CD4-positive, alpha-beta memory T cell (primary cell): Measurements from ENCODE around the gene RECK. TPM values are rescaled to one million over a fixed set of nuclear protein-coding genes. Genes with fewer than 3 reads are reported as not detected.
"Not testable (repeated sequence)": the region's sequence is repeated elsewhere in the genome, so short reads cannot be mapped to it uniquely, and the experiment has no call there.

Experiments used
- CTCF ChIA-PET: fragments of 350-600 bp; sonication (Branson Sonifier 250); formaldehyde crosslinking; loops from one replicate; lab custom pipeline; 2021; ENCODE audit warnings: inconsistent platforms; ENCODE audit not compliant: partially characterized antibody; lab: Charles Lee
- POLR2A ChIA-PET: fragments of 350-600 bp; sonication (Branson Sonifier 250); formaldehyde crosslinking; loops from one replicate; lab custom pipeline; 2021; ENCODE audit not compliant: partially characterized antibody; lab: Charles Lee
- DNase-seq, 5 donors: peaks; one replicate each; pipeline versions ENCODE4 v3.0.0 to v3.0.0-alpha.2; 2020 to 2022; ENCODE audit warnings: mixed read lengths in 1 of 5
- H3K27ac ChIP-seq: one replicate; pipeline ENCODE4 v1.7.0; 2013; ENCODE audit warnings: low read depth, low read length
- H3K27me3 ChIP-seq: 2 replicates; pipeline ENCODE4 v1.7.0; 2013; ENCODE audit warnings: mild to moderate bottlenecking, low read length, moderate library complexity; ENCODE audit not compliant: insufficient read depth
- H3K36me3 ChIP-seq: 2 replicates; pipeline ENCODE4 v1.7.0; 2013; ENCODE audit warnings: mild to moderate bottlenecking, low read length, moderate library complexity; ENCODE audit not compliant: insufficient read depth
- H3K4me1 ChIP-seq: 2 replicates; pipeline ENCODE4 v1.7.0; 2013; ENCODE audit warnings: mild to moderate bottlenecking, low read length, moderate library complexity; ENCODE audit not compliant: insufficient read depth
- H3K4me3 ChIP-seq, 2 donors: one replicate each; pipeline ENCODE4 v1.7.0; 2013; ENCODE audit warnings: low read length in 2 of 2, mild to moderate bottlenecking in 1 of 2
- H3K9me3 ChIP-seq, 2 donors: one replicate each; pipeline ENCODE4 v1.7.0; 2013; ENCODE audit warnings: low read length in 2 of 2, control low read depth in 1 of 2; ENCODE audit not compliant: control insufficient read depth in 1 of 2
- H3K27ac Mint-ChIP-seq, 7 donors: one replicate each; pipeline ENCODE4 v1.8.0; 2020 to 2021; ENCODE audit warnings: mixed read lengths in 7 of 7, mild to moderate bottlenecking in 6 of 7, inconsistent platforms in 3 of 7, moderate library complexity in 3 of 7
- H3K27me3 Mint-ChIP-seq, 2 donors: one replicate each; pipeline ENCODE4 v1.8.0; 2020 to 2021; ENCODE audit warnings: mixed read lengths in 2 of 2
- H3K36me3 Mint-ChIP-seq, 2 donors: one replicate each; pipeline ENCODE4 v1.8.0; 2020 to 2021; ENCODE audit warnings: mixed read lengths in 2 of 2, inconsistent platforms in 1 of 2, mild to moderate bottlenecking in 1 of 2
- H3K4me1 Mint-ChIP-seq, 4 donors: one replicate each; pipeline ENCODE4 v1.8.0; 2020 to 2021; ENCODE audit warnings: mixed read lengths in 4 of 4, mild to moderate bottlenecking in 1 of 4
- H3K4me3 Mint-ChIP-seq, 8 donors: one replicate each; pipeline ENCODE4 v1.8.0; 2020 to 2021; ENCODE audit warnings: mixed read lengths in 8 of 8, mild to moderate bottlenecking in 7 of 8, moderate library complexity in 6 of 8, inconsistent platforms in 3 of 8
- H3K9me3 Mint-ChIP-seq, 8 donors: one replicate each; pipeline ENCODE4 v1.8.0; 2020 to 2021; ENCODE audit warnings: mixed read lengths in 8 of 8, mild to moderate bottlenecking in 5 of 8, inconsistent platforms in 3 of 8, moderate library complexity in 1 of 8
- intact Hi-C: fragments of 100-400 bp; cut with micrococcal nuclease; formaldehyde crosslinking; loops from one replicate; pipeline ENCODE4 v1.15.1; 2023
- polyA plus RNA-seq, 2 donors: library from polyadenylated mRNA; unstranded; fragments of 300-500 nt; fragmentation: Illumina TruSeq; gene quantifications; one replicate each; pipeline ENCODE4 v1.2.3, GENCODE V29; 2021
- total RNA-seq, 2 experiments: library from RNA; stranded (reverse); gene quantifications; one replicate each; pipeline ENCODE4 v1.2.3, GENCODE V29; 2021

RECK gene, protein sequence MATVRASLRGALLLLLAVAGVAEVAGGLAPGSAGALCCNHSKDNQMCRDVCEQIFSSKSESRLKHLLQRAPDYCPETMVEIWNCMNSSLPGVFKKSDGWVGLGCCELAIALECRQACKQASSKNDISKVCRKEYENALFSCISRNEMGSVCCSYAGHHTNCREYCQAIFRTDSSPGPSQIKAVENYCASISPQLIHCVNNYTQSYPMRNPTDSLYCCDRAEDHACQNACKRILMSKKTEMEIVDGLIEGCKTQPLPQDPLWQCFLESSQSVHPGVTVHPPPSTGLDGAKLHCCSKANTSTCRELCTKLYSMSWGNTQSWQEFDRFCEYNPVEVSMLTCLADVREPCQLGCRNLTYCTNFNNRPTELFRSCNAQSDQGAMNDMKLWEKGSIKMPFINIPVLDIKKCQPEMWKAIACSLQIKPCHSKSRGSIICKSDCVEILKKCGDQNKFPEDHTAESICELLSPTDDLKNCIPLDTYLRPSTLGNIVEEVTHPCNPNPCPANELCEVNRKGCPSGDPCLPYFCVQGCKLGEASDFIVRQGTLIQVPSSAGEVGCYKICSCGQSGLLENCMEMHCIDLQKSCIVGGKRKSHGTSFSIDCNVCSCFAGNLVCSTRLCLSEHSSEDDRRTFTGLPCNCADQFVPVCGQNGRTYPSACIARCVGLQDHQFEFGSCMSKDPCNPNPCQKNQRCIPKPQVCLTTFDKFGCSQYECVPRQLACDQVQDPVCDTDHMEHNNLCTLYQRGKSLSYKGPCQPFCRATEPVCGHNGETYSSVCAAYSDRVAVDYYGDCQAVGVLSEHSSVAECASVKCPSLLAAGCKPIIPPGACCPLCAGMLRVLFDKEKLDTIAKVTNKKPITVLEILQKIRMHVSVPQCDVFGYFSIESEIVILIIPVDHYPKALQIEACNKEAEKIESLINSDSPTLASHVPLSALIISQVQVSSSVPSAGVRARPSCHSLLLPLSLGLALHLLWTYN
- 10 to 100 TPM; 12.1 to 12.8 TPM for total RNA-seq
- 10 to 100 TPM; 15.9 to 26.9 TPM for polyA plus RNA-seq

DNA sequence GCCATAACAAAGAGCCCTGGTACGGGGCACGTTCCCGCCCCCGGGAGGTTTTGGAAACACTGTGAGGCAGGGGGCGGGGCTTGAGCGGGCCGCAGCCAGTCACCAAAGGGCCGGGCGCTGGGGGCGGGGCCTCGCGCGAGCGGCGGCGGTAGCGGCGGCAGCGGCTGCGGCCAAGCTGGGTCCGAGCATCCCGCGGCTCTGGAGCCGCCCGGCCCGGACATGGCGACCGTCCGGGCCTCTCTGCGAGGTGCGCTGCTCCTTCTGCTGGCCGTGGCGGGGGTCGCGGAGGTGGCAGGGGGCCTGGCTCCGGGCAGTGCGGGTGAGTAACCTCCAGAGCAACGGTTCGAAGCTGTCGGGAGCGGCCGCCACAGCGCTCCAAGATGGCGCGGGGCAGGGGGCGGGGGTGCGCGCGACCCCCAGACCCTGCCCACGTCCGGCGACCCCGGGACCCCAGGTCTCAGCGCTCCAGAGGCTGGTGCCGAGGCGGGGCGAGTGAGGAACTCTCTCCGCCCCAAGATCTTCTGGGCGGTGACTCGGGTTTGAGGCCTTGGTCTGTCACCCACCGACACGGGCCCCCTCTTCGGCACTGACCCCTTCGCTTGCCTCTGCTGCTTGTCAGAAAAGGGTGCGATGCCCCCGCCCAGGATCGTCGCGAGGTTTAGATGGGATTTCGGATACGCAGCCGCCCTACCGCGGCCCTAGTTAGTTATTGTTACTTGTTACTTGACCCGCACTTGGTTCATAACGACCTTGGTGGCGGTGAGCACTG, at the start of gene RECK:
Gene RECK (plus strand): TSS at position 134 of the 769 bp plus-strand sequence. CDS start 86 bp downstream, at position 220.
- peak within 1 kb of the TSS; percentile 88 to 99 (median 96) for H3K4me3 Mint-ChIP-seq
- no peaks in the 10 kb centered on the region for H3K9me3 Mint-ChIP-seq
- intact Hi-C loops, result no loop called here
- H3K27ac ChIP-seq, result peak within 1 kb of the TSS; percentile 58
- CTCF ChIA-PET, result interaction anchor here (1.1 to 4.0 kb wide), 4 partner anchors 13 to 67 kb away, joined by 3 to 31 read pairs (median 3); no protein-coding TSS in a partner anchor
- peak within 1 kb of the TSS; percentile 18 to 97 (median 89) for H3K27ac Mint-ChIP-seq
- POLR2A ChIA-PET, result interaction anchor here (1.0 to 1.2 kb wide), 3 partner anchors 7 to 103 kb away, joined by 3 read pairs; partner anchors contain the start of gene GLIPR2
- H3K4me3 ChIP-seq, result peak within 1 kb of the TSS; percentile 57 to 86
- peaks cover 0 to 2% of the 10 kb centered on the region in 2 donors for H3K27me3 Mint-ChIP-seq
- H3K36me3 Mint-ChIP-seq, result peaks cover 0 to 3% of the 10 kb centered on the region in 2 donors
- H3K9me3 ChIP-seq, result no peaks in the 10 kb centered on the region
- H3K27me3 ChIP-seq, result no peaks in the 10 kb centered on the region
- H3K4me1 ChIP-seq, result peaks cover 36% of the 10 kb centered on the region
- no peaks in the 10 kb centered on the region for H3K36me3 ChIP-seq
- peak; percentile 79 to 82 (median 81) for DNase-seq
- H3K4me1 Mint-ChIP-seq, result peaks cover 24 to 47% (median 38%) of the 10 kb centered on the region in 4 donors

DNA sequence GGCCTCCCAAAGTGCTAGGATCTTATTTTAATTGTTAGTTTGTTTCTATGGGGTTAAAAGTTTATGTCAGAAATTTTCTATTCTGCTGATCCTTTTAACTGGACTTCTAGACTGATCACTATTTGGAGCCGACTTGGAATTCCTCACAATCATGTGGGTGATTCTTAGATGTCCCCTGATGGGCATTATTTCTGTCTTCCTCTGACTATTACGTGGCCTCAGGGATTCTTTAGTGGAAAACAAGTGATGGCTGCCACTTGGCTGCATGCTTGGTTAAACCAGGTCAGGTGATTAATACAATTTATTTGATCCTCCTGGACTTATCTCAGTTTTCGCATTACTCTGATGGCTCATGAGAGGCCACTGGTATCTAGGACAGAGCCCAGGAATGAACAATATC, 46.6 kb upstream of the RECK start:
- intact Hi-C loops, result no loop called here
- CTCF ChIA-PET, result no interaction called here

DNA sequence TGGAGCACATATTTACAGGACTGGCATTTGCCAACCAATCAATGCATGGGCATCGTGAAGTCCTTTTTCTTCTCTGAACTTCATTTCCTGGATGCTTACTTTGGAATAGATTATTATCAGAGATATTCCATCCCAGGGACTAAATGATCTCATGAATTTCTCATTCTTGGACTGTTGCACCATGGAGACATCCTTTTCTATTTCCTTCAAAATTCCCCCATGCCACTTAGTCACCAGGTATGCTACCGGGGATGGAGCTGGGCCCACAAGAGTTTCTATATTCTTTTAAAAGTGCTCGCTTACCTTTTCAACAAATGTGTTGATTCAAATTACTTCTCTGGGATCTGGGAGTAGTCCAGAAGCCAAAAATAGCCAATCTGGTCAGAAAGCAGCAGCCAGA, 43.6 kb upstream of the RECK start:
- CTCF ChIA-PET, H3K9me3 ChIP-seq, DNase-seq, H3K36me3 Mint-ChIP-seq, H3K4me1 ChIP-seq, H3K27ac Mint-ChIP-seq, H3K27ac ChIP-seq, intact Hi-C loops, H3K4me3 ChIP-seq, H3K4me3 Mint-ChIP-seq, POLR2A ChIA-PET, H3K36me3 ChIP-seq, H3K27me3 ChIP-seq, H3K4me1 Mint-ChIP-seq: not testable (repeated sequence)
- peaks cover 14 to 31% of the 10 kb centered on the region in 2 donors for H3K27me3 Mint-ChIP-seq
- peaks cover 0 to 10% (median 5%) of the 10 kb centered on the region in 8 donors for H3K9me3 Mint-ChIP-seq

More for the DNA sequence above, 46.6 kb upstream of the RECK start:
- no peaks in the 10 kb centered on the region for H3K4me1 ChIP-seq
- no peak for DNase-seq
- H3K36me3 ChIP-seq, result no peaks in the 10 kb centered on the region
- Mint-ChIP-seq H3K4me3 (no peak overlapping the region), H3K36me3 (no peaks in the 10 kb centered on the region), H3K4me1 (no peaks in the 10 kb centered on the region), H3K9me3 (no peaks in the 10 kb centered on the region), H3K27ac (no peak overlapping the region), H3K27me3 (peaks cover 18 to 27% of the 10 kb centered on the region in 2 donors)
- no peak overlapping the region for H3K27ac ChIP-seq
- H3K27me3 ChIP-seq, result no peaks in the 10 kb centered on the region
- POLR2A ChIA-PET, result no interaction called here
- H3K4me3 ChIP-seq, result no peak overlapping the region
- no peaks in the 10 kb centered on the region for H3K9me3 ChIP-seq

DNA sequence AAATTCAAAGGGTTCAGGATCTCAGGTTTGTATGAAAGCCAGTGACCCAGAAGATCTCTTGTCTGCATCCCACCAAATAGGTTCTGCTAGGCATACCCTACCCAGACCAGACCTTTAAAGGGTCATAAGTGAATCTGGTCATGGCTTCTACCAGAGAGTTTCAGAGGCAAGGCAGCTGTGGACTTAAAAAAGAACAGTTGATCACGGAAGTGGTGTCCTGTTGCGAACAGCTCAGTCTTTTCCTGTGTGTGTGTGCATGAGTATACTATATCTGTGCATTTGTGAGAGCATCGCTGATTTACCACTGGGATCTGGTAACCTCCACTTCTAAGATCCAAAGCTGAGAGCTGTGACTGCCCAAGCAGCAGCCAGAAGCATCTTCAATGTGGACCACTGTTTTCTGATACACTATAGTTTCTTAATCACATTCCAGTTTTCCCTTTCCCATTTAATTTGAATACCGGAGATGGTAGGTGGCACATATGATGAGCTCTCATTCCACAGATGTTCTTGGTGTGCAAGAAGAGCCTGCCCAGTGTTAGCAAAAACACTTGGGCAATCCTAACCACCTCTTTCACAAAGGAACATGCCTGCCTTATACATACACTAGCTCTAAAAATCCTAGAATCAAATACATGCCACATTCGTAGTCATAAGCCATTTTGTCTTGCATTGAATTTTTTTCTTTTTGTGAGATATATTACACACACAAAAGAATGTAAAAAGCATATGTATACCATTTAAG, 42.6 kb upstream of the RECK start:
- H3K9me3 Mint-ChIP-seq, result peaks cover 0 to 18% (median 12%) of the 10 kb centered on the region in 8 donors
- intact Hi-C loops, result no loop called here
- Histone ChIP-seq H3K27ac (no peak overlapping the region), H3K36me3 (no peaks in the 10 kb centered on the region), H3K27me3 (no peaks in the 10 kb centered on the region), H3K9me3 (peaks cover 0 to 4% of the 10 kb centered on the region in 2 donors), H3K4me1 (no peaks in the 10 kb centered on the region), H3K4me3 (no peak overlapping the region)
- no peak for DNase-seq
- no peaks in the 10 kb centered on the region for H3K4me1 Mint-ChIP-seq
- peaks cover 0 to 7% of the 10 kb centered on the region in 2 donors for H3K36me3 Mint-ChIP-seq
- no peak overlapping the region for H3K27ac Mint-ChIP-seq
- ChIA-PET POLR2A (no interaction called here), CTCF (interaction anchor here (0.7 to 1.9 kb wide), 4 partner anchors 14 to 204 kb away, joined by 3 to 7 read pairs (median 4); no protein-coding TSS in a partner anchor)
- peaks cover 14 to 27% of the 10 kb centered on the region in 2 donors for H3K27me3 Mint-ChIP-seq
- no peak overlapping the region for H3K4me3 Mint-ChIP-seq

DNA sequence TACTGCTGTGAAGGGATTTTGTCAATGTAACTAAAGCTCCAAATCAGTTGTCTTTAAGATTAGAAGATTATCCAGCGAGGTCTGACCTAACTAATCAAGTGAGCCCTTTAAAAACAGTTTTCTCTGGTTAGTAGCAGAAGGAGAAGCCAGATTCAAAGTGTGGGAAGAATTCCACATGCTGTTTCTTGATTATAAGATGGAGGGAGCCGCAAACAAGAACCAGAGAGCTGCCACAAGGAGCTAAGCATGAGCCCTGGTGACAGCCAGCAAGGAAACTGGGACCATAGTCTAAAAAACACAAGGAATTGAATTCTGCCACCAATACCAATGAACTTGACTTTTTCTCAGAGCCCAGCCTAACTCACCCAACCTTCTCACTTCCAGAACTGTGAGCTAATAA, 41.8 kb upstream of the RECK start:
- Mint-ChIP-seq H3K4me3 (no peak overlapping the region), H3K9me3 (peaks cover 0 to 18% (median 12%) of the 10 kb centered on the region in 8 donors), H3K36me3 (peaks cover 0 to 7% of the 10 kb centered on the region in 2 donors), H3K27ac (no peak overlapping the region), H3K27me3 (peaks cover 16 to 29% of the 10 kb centered on the region in 2 donors), H3K4me1 (no peaks in the 10 kb centered on the region)
- DNase-seq, result no peak
- Histone ChIP-seq H3K4me1 (no peaks in the 10 kb centered on the region), H3K9me3 (peaks cover 0 to 4% of the 10 kb centered on the region in 2 donors), H3K4me3 (no peak overlapping the region), H3K27me3 (no peaks in the 10 kb centered on the region), H3K36me3 (no peaks in the 10 kb centered on the region), H3K27ac (no peak overlapping the region)
- CTCF ChIA-PET, result interaction anchor here (0.6 to 1.9 kb wide), 6 partner anchors 11 to 339 kb away, joined by 3 to 7 read pairs (median 4); no protein-coding TSS in a partner anchor
- POLR2A ChIA-PET, result no interaction called here
- intact Hi-C loops, result no loop called here

DNA sequence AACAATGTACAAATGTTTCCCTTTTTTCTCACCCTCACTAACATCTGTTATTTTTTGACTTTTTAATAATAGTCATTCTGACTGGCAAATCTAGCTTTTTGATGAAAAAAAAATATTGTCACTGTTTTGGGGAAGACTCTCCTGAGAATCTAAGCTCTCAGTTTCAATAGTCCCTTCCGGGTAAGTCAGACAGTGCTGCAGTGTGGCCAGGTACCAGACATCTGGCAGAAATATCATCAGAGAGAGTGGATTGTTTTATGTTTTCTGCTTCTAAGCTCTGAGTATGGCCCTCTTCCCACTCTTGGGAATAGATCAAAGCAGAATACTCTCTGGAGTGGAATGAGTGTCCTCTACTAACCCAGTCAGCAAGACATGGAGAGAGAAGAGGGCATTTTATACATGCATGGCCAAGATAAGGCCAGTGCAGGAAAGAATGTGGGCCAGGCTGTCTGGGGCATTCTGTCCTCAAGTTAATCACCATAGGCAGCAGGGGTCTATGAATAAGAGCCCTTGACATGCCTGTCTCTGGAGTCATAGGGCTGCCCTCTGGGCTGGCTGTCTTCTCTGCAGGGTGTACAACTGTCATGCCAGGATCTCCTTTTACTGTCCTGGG, 40.2 kb upstream of the RECK start:
- Mint-ChIP-seq H3K4me3 (no peak overlapping the region), H3K4me1 (no peaks in the 10 kb centered on the region), H3K9me3 (peaks cover 0 to 18% (median 12%) of the 10 kb centered on the region in 8 donors), H3K27me3 (peaks cover 14 to 32% of the 10 kb centered on the region in 2 donors), H3K27ac (no peak overlapping the region), H3K36me3 (peaks cover 0 to 7% of the 10 kb centered on the region in 2 donors)
- no peak for DNase-seq
- POLR2A ChIA-PET, result no interaction called here
- H3K27me3 ChIP-seq, result no peaks in the 10 kb centered on the region
- no peak overlapping the region for H3K4me3 ChIP-seq
- H3K4me1 ChIP-seq, result no peaks in the 10 kb centered on the region
- no peaks in the 10 kb centered on the region for H3K36me3 ChIP-seq
- H3K27ac ChIP-seq, result no peak overlapping the region
- CTCF ChIA-PET, result interaction anchor here (1.2 to 1.9 kb wide), 3 partner anchors 10 to 93 kb away, joined by 3 to 4 read pairs (median 4); no protein-coding TSS in a partner anchor
- intact Hi-C loops, result no loop called here
- peaks cover 0 to 4% of the 10 kb centered on the region in 2 donors for H3K9me3 ChIP-seq
